Measurements from ENCODE around the gene KLHL6. TPM values are rescaled to one million over a fixed set of nuclear protein-coding genes. Genes with fewer than 3 reads are reported as not detected.

KLHL6 gene
- polyA plus RNA-seq, 1 experiment, result not detected

DNA sequence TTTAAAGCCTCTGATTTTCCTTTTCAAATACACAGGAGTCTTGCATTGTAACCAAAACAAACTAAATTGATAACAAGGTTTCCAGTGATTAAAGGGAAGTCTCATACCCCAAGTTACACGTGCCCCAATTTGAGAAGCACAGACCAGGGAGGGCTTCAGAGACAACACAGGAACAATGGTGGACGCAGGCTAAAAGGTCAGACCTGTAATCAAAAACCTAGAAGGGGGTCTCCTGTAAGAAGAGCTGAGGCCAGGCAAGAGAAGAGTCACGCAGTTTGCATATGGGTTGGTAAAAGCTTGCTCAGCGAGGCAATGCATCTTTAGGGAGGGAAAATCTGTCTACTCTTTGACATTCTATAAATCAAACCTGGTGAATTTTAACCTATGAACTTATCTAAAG is 68.5 kb downstream of the KLHL6 start:
- TF ChIP-seq, protein P1, sequence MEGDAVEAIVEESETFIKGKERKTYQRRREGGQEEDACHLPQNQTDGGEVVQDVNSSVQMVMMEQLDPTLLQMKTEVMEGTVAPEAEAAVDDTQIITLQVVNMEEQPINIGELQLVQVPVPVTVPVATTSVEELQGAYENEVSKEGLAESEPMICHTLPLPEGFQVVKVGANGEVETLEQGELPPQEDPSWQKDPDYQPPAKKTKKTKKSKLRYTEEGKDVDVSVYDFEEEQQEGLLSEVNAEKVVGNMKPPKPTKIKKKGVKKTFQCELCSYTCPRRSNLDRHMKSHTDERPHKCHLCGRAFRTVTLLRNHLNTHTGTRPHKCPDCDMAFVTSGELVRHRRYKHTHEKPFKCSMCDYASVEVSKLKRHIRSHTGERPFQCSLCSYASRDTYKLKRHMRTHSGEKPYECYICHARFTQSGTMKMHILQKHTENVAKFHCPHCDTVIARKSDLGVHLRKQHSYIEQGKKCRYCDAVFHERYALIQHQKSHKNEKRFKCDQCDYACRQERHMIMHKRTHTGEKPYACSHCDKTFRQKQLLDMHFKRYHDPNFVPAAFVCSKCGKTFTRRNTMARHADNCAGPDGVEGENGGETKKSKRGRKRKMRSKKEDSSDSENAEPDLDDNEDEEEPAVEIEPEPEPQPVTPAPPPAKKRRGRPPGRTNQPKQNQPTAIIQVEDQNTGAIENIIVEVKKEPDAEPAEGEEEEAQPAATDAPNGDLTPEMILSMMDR (IDR thresholded peaks at IDR 0.05; ENCODE audit: low read depth, low read length), result no peak
- H3K27ac ChIP-seq (ENCODE audit: low read depth, low read length), result no peak overlapping the region
- POLR2A ChIA-PET, result no interaction called here

DNA sequence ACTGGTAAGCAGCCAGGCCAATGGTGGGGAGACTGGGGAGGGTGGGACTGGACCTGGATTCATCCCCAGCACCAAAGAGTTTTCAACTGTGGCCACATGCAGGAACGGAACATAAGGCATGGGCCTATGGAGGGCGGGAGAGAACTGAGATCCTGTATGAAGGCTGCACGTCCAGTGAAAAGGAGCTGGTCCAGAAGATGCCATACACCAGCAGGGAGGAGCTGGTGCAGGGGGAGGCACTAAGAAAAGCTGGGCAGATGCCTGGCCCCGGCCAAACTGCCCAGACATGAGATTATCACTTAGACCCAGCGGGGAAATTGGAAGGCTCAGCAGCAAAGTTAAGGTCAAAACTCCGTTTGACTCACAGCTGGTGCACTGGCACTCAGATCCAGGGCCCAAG is 69.0 kb downstream of the KLHL6 start:
- Histone ChIP-seq H3K27ac (ENCODE audit: low read depth, low read length) (no peak overlapping the region), H3K4me3 (ENCODE audit: low read depth, low read length) (no peak overlapping the region), H3K27me3 (ENCODE audit: control insufficient read depth, insufficient read depth, low read length) (peaks cover 4% of the 10 kb centered on the region), H3K9me3 (ENCODE audit: control insufficient read depth, insufficient read depth, low read length) (no peaks in the 10 kb centered on the region)
- DNase-seq (ENCODE audit: low read depth, low spot score), result no peak
- CTCF ChIA-PET, result no interaction called here
- POLR2A ChIA-PET, result interaction anchor here (0.5 kb wide), 1 partner anchor 46 kb away, joined by 7 read pairs; no protein-coding TSS in a partner anchor
- TF ChIP-seq, protein P1 (IDR thresholded peaks at IDR 0.05; ENCODE audit: low read depth, low read length), result no peak

More for the DNA sequence above, 68.5 kb downstream of the KLHL6 start:
- CTCF ChIA-PET, result interaction anchor here (2.0 kb wide), 1 partner anchor 280 kb away, joined by 5 read pairs; no protein-coding TSS in a partner anchor
- no peak for DNase-seq (ENCODE audit: low read depth, low spot score)
- Histone ChIP-seq H3K9me3 (ENCODE audit: control insufficient read depth, insufficient read depth, low read length) (peaks cover 3% of the 10 kb centered on the region), H3K27me3 (ENCODE audit: control insufficient read depth, insufficient read depth, low read length) (peaks cover 4% of the 10 kb centered on the region), H3K4me3 (ENCODE audit: low read depth, low read length) (no peak overlapping the region)

DNA sequence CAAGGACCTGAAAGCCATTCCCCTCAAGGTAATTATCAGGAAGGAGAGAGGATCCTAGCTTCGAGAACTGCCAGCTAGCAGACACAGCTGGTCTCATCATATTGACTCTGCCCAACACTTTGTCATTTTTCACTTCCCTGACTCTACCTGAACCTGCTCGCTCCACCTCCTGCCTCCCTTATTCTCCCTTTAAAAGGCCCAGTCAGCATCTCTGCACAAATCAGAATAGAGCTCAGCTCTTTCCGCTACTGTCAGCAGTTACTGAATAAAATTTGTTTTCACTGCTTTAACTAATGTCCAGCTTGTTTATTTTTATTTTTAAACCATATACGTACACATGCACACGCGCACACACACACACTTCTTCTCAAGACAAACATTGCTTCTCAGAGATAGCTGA is 69.9 kb downstream of the KLHL6 start:
- H3K27me3 ChIP-seq (ENCODE audit: control insufficient read depth, insufficient read depth, low read length), result peaks cover 4% of the 10 kb centered on the region
- H3K4me3 ChIP-seq (ENCODE audit: low read depth, low read length), result no peak overlapping the region
- no peak for DNase-seq (ENCODE audit: low read depth, low spot score)
- no peak overlapping the region for H3K27ac ChIP-seq (ENCODE audit: low read depth, low read length)
- H3K9me3 ChIP-seq (ENCODE audit: control insufficient read depth, insufficient read depth, low read length), result no peaks in the 10 kb centered on the region
- ChIA-PET POLR2A (no interaction called here), CTCF (interaction anchor here (1.4 kb wide), 1 partner anchor 17 kb away, joined by 5 read pairs; no protein-coding TSS in a partner anchor)
- TF ChIP-seq, protein P1 (IDR thresholded peaks at IDR 0.05; ENCODE audit: low read depth, low read length), result no peak

DNA sequence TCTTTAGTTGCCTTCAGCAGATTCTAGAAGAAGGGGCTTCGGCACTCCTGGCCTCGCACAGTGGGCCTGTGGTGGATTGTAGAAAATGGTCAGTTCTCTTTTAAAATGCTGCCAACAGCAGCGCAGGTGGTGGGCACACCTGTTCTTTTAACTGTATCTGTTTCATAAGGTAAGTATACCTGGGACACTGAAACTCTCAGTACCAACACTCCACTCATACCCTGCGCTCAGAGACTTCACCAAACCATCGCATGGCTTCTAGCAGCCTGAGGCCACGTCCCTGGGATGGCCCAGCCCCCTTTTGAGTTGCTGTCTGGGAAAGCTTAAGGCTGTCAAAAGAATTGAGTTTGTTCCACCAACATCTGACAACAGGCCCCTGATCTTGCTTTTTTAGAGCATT is 70.4 kb downstream of the KLHL6 start:
- DNase-seq (ENCODE audit: low read depth, low spot score), result no peak
- POLR2A ChIA-PET, result no interaction called here
- CTCF ChIA-PET, result interaction anchor here (1.4 kb wide), 1 partner anchor 17 kb away, joined by 5 read pairs; no protein-coding TSS in a partner anchor
- TF ChIP-seq, protein P1 (IDR thresholded peaks at IDR 0.05; ENCODE audit: low read depth, low read length), result no peak
- Histone ChIP-seq H3K4me3 (ENCODE audit: low read depth, low read length) (no peak overlapping the region), H3K27me3 (ENCODE audit: control insufficient read depth, insufficient read depth, low read length) (peaks cover 4% of the 10 kb centered on the region), H3K9me3 (ENCODE audit: control insufficient read depth, insufficient read depth, low read length) (no peaks in the 10 kb centered on the region), H3K27ac (ENCODE audit: low read depth, low read length) (no peak overlapping the region)

DNA sequence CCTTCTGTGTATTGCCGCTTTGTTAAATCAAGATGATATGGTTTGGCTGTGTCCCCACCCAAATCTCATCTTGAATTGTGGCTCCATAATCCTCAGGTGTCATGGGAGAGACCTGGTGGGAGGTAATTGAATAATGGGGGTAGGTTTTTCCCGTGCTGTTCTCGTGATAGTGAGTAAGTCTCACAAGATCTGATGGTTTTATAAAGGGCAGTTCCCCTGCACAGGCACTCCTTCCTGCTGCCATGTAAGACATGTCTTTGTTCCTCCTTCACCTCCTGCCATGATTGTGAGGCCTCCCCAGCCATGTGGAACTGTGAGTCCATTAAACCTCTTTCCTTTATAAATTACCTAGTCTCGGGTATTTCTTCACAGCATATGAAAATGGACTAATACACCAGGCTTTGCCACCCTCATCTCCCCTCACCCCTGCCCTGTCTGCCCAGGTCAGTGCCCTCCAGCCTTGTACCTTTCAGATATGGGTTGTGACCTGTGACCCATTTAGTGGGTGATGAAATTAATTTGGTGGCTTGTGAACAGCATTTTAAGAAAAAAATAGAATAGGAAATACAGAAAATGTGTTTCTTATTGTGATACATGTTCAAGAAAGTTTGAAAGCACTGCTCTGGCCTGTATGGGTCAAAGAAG is 71.0 kb downstream of the KLHL6 start:
- ChIA-PET CTCF (interaction anchor here (0.6 to 1.4 kb wide), 2 partner anchors 16 to 231 kb away, joined by 3 to 5 read pairs; no protein-coding TSS in a partner anchor), POLR2A (no interaction called here)

More for the DNA sequence above, 71.0 kb downstream of the KLHL6 start:
- DNase-seq (ENCODE audit: low read depth, low spot score), result no peak
- H3K27me3 ChIP-seq (ENCODE audit: control insufficient read depth, insufficient read depth, low read length), result peaks cover 4% of the 10 kb centered on the region
- TF ChIP-seq, protein P1 (IDR thresholded peaks at IDR 0.05; ENCODE audit: low read depth, low read length), result no peak
- no peak overlapping the region for H3K27ac ChIP-seq (ENCODE audit: low read depth, low read length)
- no peaks in the 10 kb centered on the region for H3K9me3 ChIP-seq (ENCODE audit: control insufficient read depth, insufficient read depth, low read length)
- no peak overlapping the region for H3K4me3 ChIP-seq (ENCODE audit: low read depth, low read length)
